ENCODE data around the gene SPECC1.

GRCh38 chr17:20254541-20254940 is 245.4 kb downstream of the SPECC1 start:
- no peak for TF ChIP-seq CTCF (IDR thresholded peaks at IDR 0.05)
- no peak for TF ChIP-seq POLR2AphosphoS5 (IDR thresholded peaks at IDR 0.05)
- TF ChIP-seq POLR2A (IDR thresholded peaks at IDR 0.05), result no peak
- TF ChIP-seq EP300 (IDR thresholded peaks at IDR 0.05), result no peak
